MM.1S (cell line): ENCODE measurements around the gene AANAT.

Experiments used
- DNase-seq: peaks from one replicate; pipeline ENCODE4 v3.0.0-alpha.2; 2015
- H2AFZ ChIP-seq: fragments of 300-600 bp; sonication (generic); 2 replicates; pipeline ENCODE4 v1.6.0; 2016; ENCODE audit warnings: antibody characterized with exemption, low read length
- H3F3A ChIP-seq: fragments of 300-600 bp; sonication (generic); 2 replicates; pipeline ENCODE4 v1.6.1; 2016; ENCODE audit warnings: mild to moderate bottlenecking, antibody characterized with exemption, low read length, moderate library complexity, mixed read lengths; ENCODE audit not compliant: insufficient read depth
- H3K27ac ChIP-seq: fragments of 300-600 bp; sonication (generic); 2 replicates; pipeline ENCODE4 v1.5.1; 2016; ENCODE audit warnings: mild to moderate bottlenecking, low read length
- H3K27me3 ChIP-seq: fragments of 300-600 bp; sonication (generic); replicated peaks from 2 replicates; pipeline ENCODE4 v1.6.0; 2016; ENCODE audit warnings: low read length; ENCODE audit not compliant: insufficient read depth
- H3K36me3 ChIP-seq: fragments of 300-600 bp; sonication (generic); replicated peaks from 2 replicates; pipeline ENCODE4 v1.6.1; 2016; ENCODE audit warnings: mild to moderate bottlenecking, low read length, mixed read lengths; ENCODE audit not compliant: insufficient read depth
- H3K4me1 ChIP-seq: fragments of 300-600 bp; sonication (generic); 2 replicates; pipeline ENCODE4 v1.6.1; 2016; ENCODE audit warnings: low read length, mixed read lengths
- H3K4me2 ChIP-seq: fragments of 300-600 bp; sonication (generic); 2 replicates; pipeline ENCODE4 v1.6.0; 2016; ENCODE audit warnings: low read depth, low read length
- H3K4me3 ChIP-seq: fragments of 300-600 bp; sonication (generic); 2 replicates; pipeline ENCODE4 v1.5.1; 2016; ENCODE audit warnings: low read length, mixed read lengths
- H3K79me2 ChIP-seq: fragments of 300-600 bp; sonication (generic); 2 replicates; pipeline ENCODE4 v1.6.1; 2016; ENCODE audit warnings: mixed run types, low read length, mixed read lengths
- H3K9ac ChIP-seq: fragments of 300-600 bp; sonication (generic); 2 replicates; pipeline ENCODE4 v1.6.1; 2016; ENCODE audit warnings: low read length, mixed read lengths
- H3K9me2 ChIP-seq: fragments of 300-600 bp; sonication (generic); replicated peaks from 2 replicates; pipeline ENCODE4 v1.6.1; 2016; ENCODE audit warnings: mild to moderate bottlenecking, low read length, mixed read lengths; ENCODE audit not compliant: insufficient read depth
- H3K9me3 ChIP-seq: fragments of 300-600 bp; sonication (generic); replicated peaks from 2 replicates; pipeline ENCODE4 v1.6.1; 2016; ENCODE audit warnings: mild to moderate bottlenecking, low read length, mixed read lengths; ENCODE audit not compliant: insufficient read depth
- H4K20me1 ChIP-seq: fragments of 300-600 bp; sonication (generic); 2 replicates; pipeline ENCODE4 v1.6.1; 2016; ENCODE audit warnings: mild to moderate bottlenecking, low read length, moderate library complexity, mixed read lengths; ENCODE audit not compliant: insufficient read depth
- CTCF ChIP-seq: fragments of 300-600 bp; sonication (generic); IDR thresholded peaks from 2 replicates; pipeline ENCODE4 v1.5.1; 2016; ENCODE audit warnings: antibody characterized with exemption, low read length, mixed read lengths
- EZH2 ChIP-seq: fragments of 300-600 bp; sonication (generic); optimal IDR thresholded peaks from 2 replicates; pipeline ENCODE3; 2017; ENCODE audit warnings: low read depth, mild to moderate bottlenecking, antibody characterized with exemption, low read length, mixed read lengths
- EZH2phosphoT487 ChIP-seq: fragments of 300-600 bp; sonication (generic); IDR thresholded peaks from 2 replicates; pipeline ENCODE4 v1.6.1; 2018; ENCODE audit warnings: antibody characterized with exemption, low read length

The AANAT gene

GRCh38 chr17:76445697-76446448 is 21.5 kb upstream of the AANAT start:
- Histone ChIP-seq H3F3A (no peaks in the 10 kb centered on the region), H3K4me3 (no peak overlapping the region), H3K4me2 (no peak overlapping the region), H2AFZ (no peak overlapping the region), H3K9ac (no peak overlapping the region), H3K79me2 (peaks cover 100% of the 10 kb centered on the region), H3K27ac (no peak overlapping the region), H3K4me1 (no peaks in the 10 kb centered on the region; the same call in 1 of the 2 replicates), H3K36me3 (no peaks in the 10 kb centered on the region), H4K20me1 (peaks cover 38% of the 10 kb centered on the region), H3K27me3 (no peaks in the 10 kb centered on the region), H3K9me3 (no peaks in the 10 kb centered on the region), H3K9me2 (no peaks in the 10 kb centered on the region)
- TF ChIP-seq EZH2phosphoT487 (no peak), CTCF (no peak), EZH2 (no peak)
- no peak for DNase-seq

GRCh38 chr17:76446449-76447231 is 20.8 kb upstream of the AANAT start:
- Histone ChIP-seq H3K9me2 (no peaks in the 10 kb centered on the region), H4K20me1 (peaks cover 40% of the 10 kb centered on the region), H3K4me2 (no peak overlapping the region), H2AFZ (no peak overlapping the region), H3K4me3 (no peak overlapping the region), H3K27ac (no peak overlapping the region), H3K9ac (no peak overlapping the region), H3K36me3 (no peaks in the 10 kb centered on the region), H3K9me3 (no peaks in the 10 kb centered on the region), H3F3A (no peaks in the 10 kb centered on the region), H3K27me3 (no peaks in the 10 kb centered on the region), H3K4me1 (peaks cover 6% of the 10 kb centered on the region), H3K79me2 (peaks cover 100% of the 10 kb centered on the region)
- TF ChIP-seq EZH2 (no peak), EZH2phosphoT487 (no peak), CTCF (no peak)
- DNase-seq: no peak

DNA sequence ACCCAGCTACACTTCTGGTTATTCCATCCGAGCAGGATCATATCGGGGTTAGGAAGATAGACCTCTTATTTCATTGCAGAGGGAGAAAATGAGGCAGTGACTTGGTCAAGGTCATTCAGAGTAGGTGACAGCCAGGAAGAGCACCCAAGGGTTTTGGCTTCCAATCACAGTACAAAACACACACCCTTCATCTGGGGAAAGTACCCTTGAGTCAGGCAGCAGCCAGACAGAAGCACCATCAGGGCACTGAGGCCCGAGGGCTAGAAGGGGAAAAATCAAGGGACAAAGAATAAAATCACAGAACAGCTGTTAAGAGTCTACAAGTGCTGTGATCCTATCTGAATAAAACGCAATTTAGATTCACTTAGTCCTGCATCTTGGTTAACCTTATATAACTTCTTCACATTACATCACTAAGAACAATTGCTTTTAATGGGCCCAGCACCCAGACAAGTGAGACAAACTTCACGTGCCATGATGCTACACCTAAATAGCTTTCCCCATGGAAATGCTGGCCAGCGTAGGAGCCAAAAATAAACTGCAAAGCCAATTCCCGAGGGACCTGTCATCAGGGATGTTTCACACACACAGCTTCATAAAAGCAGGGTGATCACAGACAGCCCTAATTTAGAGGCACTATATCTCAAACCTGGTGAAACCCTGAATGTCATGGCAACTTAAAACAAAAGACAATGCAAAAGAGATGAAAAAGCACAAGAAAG is 19.3 kb upstream of the AANAT start:
- H3K27ac ChIP-seq: no peak overlapping the region
- H2AFZ ChIP-seq: no peak overlapping the region
- H4K20me1 ChIP-seq: peaks cover 32% of the 10 kb centered on the region
- DNase-seq: no peak
- no peak overlapping the region for H3K4me3 ChIP-seq
- no peak overlapping the region for H3K9ac ChIP-seq
- H3K4me1 ChIP-seq: peaks cover 9% of the 10 kb centered on the region
- H3K4me2 ChIP-seq: no peak overlapping the region
- peaks cover 97% of the 10 kb centered on the region for H3K79me2 ChIP-seq
- no peaks in the 10 kb centered on the region for H3F3A ChIP-seq
- no peaks in the 10 kb centered on the region for H3K36me3 ChIP-seq
- no peaks in the 10 kb centered on the region for H3K9me3 ChIP-seq
- H3K9me2 ChIP-seq: no peaks in the 10 kb centered on the region
- H3K27me3 ChIP-seq: no peaks in the 10 kb centered on the region
- TF ChIP-seq EZH2 (no peak), EZH2phosphoT487 (no peak), CTCF (no peak)
